ENCODE results near the gene PUS1.
A peak's percentile ranks its signal among the peaks of the same experiment; 100 is the strongest.

The PUS1 gene

GRCh38 chr12:131896080-131896810 is 32.8 kb upstream of the PUS1 start:
- ATAC-seq (replicated peaks): peak; percentile 64
- H3K4me1 Mint-ChIP-seq (ENCODE audit: low read depth in 2 of 2): peaks cover 13 to 18% of the 10 kb centered on the region in 2 donors

DNA sequence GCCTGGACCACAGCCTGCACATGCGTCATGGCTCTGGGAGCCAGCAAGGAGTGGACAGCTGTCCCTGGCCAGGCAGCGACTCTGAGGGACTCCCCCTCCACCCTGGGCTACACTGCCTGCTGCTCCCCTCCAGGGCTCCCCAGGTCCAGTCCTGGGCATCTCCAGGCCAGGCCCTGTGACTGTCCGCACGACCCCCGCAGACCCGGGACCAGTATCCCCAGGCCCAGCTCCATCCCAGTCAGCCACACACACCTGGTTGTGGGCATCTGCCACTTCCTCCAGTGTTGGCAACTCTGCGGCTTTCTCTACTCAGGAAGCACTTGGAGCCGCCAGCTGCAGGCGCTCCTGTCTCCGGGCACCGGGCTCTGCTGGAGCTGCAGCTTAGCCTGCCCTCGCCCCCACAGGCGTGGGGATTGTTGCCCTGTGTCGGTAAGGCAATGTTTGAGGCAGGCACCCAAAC is 32.2 kb upstream of the PUS1 start:
- H3K27ac Mint-ChIP-seq: peak overlapping the region; percentile 86 to 87
- peaks cover 14% of the 10 kb centered on the region for H3K36me3 Mint-ChIP-seq (ENCODE audit: insufficient read depth)
- peaks cover 13 to 24% of the 10 kb centered on the region in 2 donors for H3K4me1 Mint-ChIP-seq (ENCODE audit: low read depth in 2 of 2)
- H3K9me3 Mint-ChIP-seq: no peaks in the 10 kb centered on the region
- H3K27me3 Mint-ChIP-seq: no peaks in the 10 kb centered on the region
- DNase-seq (no peak), ATAC-seq (replicated peaks) (no peak)
- peak overlapping the region; percentile 86 to 87 for H3K4me3 Mint-ChIP-seq

More at GRCh38 chr12:131896080-131896810, 32.8 kb upstream of the PUS1 start:
- Mint-ChIP-seq H3K4me3 (peak overlapping the region; percentile 86 to 87), H3K27ac (peak overlapping the region; percentile 86 to 87), H3K9me3 (no peaks in the 10 kb centered on the region), H3K36me3 (ENCODE audit: insufficient read depth) (peaks cover 13% of the 10 kb centered on the region), H3K27me3 (no peaks in the 10 kb centered on the region)
- peak; percentile 40 to 51 (median 44) for DNase-seq

- no peaks in the 10 kb centered on the region for H3K9me3 Mint-ChIP-seq
- peak overlapping the region; percentile 86 to 87 for H3K4me3 Mint-ChIP-seq
- H3K4me1 Mint-ChIP-seq (ENCODE audit: low read depth in 2 of 2): peaks cover 16 to 28% of the 10 kb centered on the region in 2 donors
- H3K27ac Mint-ChIP-seq: no peak overlapping the region
- ATAC-seq (replicated peaks): no peak
- H3K36me3 Mint-ChIP-seq (ENCODE audit: insufficient read depth): peaks cover 11% of the 10 kb centered on the region
- H3K27me3 Mint-ChIP-seq: no peaks in the 10 kb centered on the region
- no peak for DNase-seq
Observed at GRCh38 chr12:131897276-131897675, 31.8 kb upstream of the PUS1 start.

DNA sequence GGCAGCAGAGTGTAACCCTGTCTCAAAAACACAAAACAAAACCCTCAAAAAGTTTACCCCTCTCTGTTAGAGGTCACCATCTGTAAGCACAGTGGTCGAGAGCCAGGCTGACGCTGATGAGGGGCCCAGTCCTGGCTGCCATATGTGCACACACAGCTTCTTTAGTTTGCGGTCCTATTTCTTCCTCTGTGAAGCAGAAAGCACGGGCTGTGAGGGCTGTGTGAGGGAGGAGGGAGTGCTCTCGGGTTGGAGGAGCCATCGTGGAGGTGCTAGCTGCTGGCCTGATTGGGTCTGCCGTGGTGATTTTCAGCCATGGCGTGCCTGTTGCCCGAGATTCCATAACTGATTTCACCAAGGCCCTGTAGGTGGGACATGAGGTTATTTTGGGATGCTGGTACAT is 31.2 kb upstream of the PUS1 start:
- Mint-ChIP-seq H3K27ac (no peak overlapping the region), H3K27me3 (no peaks in the 10 kb centered on the region), H3K4me1 (ENCODE audit: low read depth in 2 of 2) (peaks cover 21 to 28% of the 10 kb centered on the region in 2 donors), H3K9me3 (no peaks in the 10 kb centered on the region), H3K36me3 (ENCODE audit: insufficient read depth) (peaks cover 11% of the 10 kb centered on the region), H3K4me3 (peak overlapping the region in 1 of 2 donors; percentile 86)
- ATAC-seq (replicated peaks): no peak
- no peak for DNase-seq

GRCh38 chr12:131900397-131900796 is 28.7 kb upstream of the PUS1 start:
- Mint-ChIP-seq H3K4me1 (ENCODE audit: low read depth in 2 of 2) (peaks cover 29 to 32% of the 10 kb centered on the region in 2 donors), H3K36me3 (ENCODE audit: insufficient read depth) (peaks cover 14% of the 10 kb centered on the region), H3K4me3 (no peak overlapping the region), H3K27me3 (no peaks in the 10 kb centered on the region), H3K9me3 (no peaks in the 10 kb centered on the region), H3K27ac (peak overlapping the region in 1 of 2 donors; percentile 35)
- DNase-seq: no peak
- ATAC-seq (replicated peaks): no peak

GRCh38 chr12:131901431-131902331 is 27.4 kb upstream of the PUS1 start:
- no peak for DNase-seq
- Mint-ChIP-seq H3K27ac (no peak overlapping the region), H3K4me1 (ENCODE audit: low read depth in 2 of 2) (peaks cover 27 to 29% of the 10 kb centered on the region in 2 donors), H3K9me3 (no peaks in the 10 kb centered on the region), H3K4me3 (no peak overlapping the region), H3K36me3 (ENCODE audit: insufficient read depth) (peaks cover 17% of the 10 kb centered on the region), H3K27me3 (no peaks in the 10 kb centered on the region)
- ATAC-seq (replicated peaks): no peak

- H3K27ac Mint-ChIP-seq: no peak overlapping the region
- no peaks in the 10 kb centered on the region for H3K9me3 Mint-ChIP-seq
- peaks cover 23 to 29% of the 10 kb centered on the region in 2 donors for H3K4me1 Mint-ChIP-seq (ENCODE audit: low read depth in 2 of 2)
Observed at GRCh38 chr12:131902332-131903241, 26.5 kb upstream of the PUS1 start.

DNA sequence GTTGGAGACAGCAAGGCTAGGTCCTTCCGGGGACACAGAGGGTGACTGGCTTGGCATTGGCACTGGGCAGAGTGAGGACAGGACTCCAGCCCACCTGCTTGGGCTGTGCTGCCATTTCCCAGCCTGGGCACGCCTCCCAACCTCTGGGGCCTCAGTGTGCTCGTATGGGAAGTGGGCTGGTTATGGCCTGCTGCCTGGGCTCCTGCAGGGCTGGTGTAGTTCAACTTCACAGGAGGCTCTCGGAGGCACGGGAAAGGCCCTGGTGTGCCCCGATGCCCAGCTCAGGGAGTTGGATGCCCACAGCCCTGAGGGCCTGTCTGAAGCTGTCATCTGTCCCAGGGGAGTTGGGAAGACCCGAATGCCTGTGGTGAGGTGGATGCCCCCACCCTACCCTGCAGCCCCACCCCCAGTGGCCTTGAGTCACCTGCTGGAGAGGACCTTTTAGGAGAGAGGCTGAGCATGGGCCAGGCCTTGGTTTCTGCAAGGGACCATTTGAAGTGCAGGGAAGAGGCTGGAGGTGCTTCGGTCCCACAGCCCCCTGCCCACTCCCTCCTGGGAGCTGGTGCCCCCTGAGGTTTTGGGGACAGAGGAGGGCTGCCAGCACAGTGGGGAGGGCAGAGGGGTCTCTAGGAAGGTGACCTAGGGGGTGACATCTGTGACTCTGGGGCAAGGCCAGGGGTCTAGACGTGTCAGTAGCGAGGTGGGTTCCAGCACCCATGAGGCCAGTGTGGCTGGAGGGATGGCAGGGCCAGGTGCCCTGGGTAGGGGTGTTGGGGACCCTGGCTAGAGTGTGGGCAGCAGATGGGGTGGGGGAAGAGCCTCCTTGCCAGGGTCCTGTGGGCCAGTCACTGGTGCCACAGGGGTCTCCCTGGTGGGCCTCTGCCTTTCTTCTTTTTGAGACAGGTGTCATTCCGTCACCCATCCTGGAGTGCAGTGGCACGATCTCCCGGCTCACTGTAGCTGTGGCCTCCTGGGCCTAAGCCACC is 25.5 kb upstream of the PUS1 start:
- Mint-ChIP-seq H3K4me3 (no peak overlapping the region), H3K4me1 (ENCODE audit: low read depth in 2 of 2) (peaks cover 23 to 29% of the 10 kb centered on the region in 2 donors), H3K9me3 (no peaks in the 10 kb centered on the region), H3K36me3 (ENCODE audit: insufficient read depth) (peaks cover 11% of the 10 kb centered on the region), H3K27me3 (no peaks in the 10 kb centered on the region), H3K27ac (peak overlapping the region; percentile 38 to 88)
- ATAC-seq (replicated peaks): no peak
- no peak for DNase-seq

More at GRCh38 chr12:131902332-131903241, 26.5 kb upstream of the PUS1 start:
- peaks cover 13% of the 10 kb centered on the region for H3K36me3 Mint-ChIP-seq (ENCODE audit: insufficient read depth)
- H3K27me3 Mint-ChIP-seq: no peaks in the 10 kb centered on the region
- DNase-seq (no peak), ATAC-seq (replicated peaks) (no peak)
- H3K4me3 Mint-ChIP-seq: no peak overlapping the region

DNA sequence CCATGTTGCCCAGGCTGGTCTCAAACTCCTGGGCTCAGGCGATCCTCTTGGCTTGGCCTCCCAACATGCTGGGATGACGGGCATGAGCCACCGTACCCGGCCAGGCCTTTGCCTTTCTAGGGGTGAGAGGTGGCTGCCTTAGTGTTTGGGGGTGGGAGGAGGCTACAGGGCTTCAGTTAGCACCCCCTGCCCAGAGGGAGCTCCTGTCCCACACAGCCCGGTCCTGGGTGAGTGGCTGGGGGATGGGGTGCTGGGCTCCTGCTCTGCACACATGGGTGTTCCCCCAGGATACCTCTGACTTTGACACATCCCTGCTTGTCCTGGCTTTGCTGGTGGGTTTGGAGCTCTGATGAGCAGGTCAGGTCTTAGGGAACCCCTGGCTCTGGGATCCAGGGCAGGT is 24.7 kb upstream of the PUS1 start:
- Mint-ChIP-seq H3K27me3 (no peaks in the 10 kb centered on the region), H3K9me3 (no peaks in the 10 kb centered on the region)

GRCh38 chr12:131905081-131905629 is 23.9 kb upstream of the PUS1 start:
- H3K4me1 Mint-ChIP-seq (ENCODE audit: low read depth in 2 of 2): peaks cover 21 to 27% of the 10 kb centered on the region in 2 donors
- H3K27me3 Mint-ChIP-seq: no peaks in the 10 kb centered on the region
- ATAC-seq (replicated peaks): no peak
- H3K36me3 Mint-ChIP-seq (ENCODE audit: insufficient read depth): peaks cover 20% of the 10 kb centered on the region
- H3K27ac Mint-ChIP-seq: peak overlapping the region in 1 of 2 donors; percentile 88
- DNase-seq: no peak
- H3K4me3 Mint-ChIP-seq: no peak overlapping the region
- H3K9me3 Mint-ChIP-seq: no peaks in the 10 kb centered on the region

More for the DNA sequence above, 24.7 kb upstream of the PUS1 start:
- Mint-ChIP-seq H3K4me3 (no peak overlapping the region), H3K27ac (peak overlapping the region in 1 of 2 donors; percentile 88), H3K4me1 (ENCODE audit: low read depth in 2 of 2) (peaks cover 23 to 29% of the 10 kb centered on the region in 2 donors), H3K36me3 (ENCODE audit: insufficient read depth) (peaks cover 15% of the 10 kb centered on the region)
- DNase-seq: no peak
- ATAC-seq (replicated peaks): no peak

DNA sequence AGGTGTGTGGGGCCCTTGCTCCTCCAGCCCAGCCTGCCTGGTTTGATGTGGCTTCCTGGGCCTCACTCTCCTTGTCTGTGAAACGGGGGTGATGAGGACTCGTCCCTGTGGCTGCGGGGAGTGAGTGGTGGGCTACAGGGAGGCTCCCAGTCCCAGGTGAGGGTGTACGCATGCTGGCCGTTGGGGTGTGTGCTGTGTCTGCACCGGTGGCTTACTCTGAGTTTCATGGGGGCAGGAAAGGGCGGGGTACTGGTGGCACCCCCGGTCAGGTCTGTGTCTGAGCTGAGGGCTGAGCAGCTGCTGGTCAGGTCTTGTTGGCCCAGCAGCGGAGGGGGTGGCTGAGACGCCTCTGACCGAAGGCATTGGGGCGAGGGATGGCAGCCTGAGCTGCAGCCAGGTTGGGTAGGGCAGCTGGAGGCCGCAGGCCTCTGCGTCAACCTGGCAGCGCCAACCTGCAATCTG is 23.4 kb upstream of the PUS1 start:
- H3K4me3 Mint-ChIP-seq: no peak overlapping the region
- no peaks in the 10 kb centered on the region for H3K9me3 Mint-ChIP-seq
- peaks cover 26% of the 10 kb centered on the region for H3K36me3 Mint-ChIP-seq (ENCODE audit: insufficient read depth)
- DNase-seq (no peak), ATAC-seq (replicated peaks) (no peak)
- no peaks in the 10 kb centered on the region for H3K27me3 Mint-ChIP-seq
- H3K4me1 Mint-ChIP-seq (ENCODE audit: low read depth in 2 of 2): peaks cover 19 to 23% of the 10 kb centered on the region in 2 donors
- peak overlapping the region in 1 of 2 donors; percentile 88 for H3K27ac Mint-ChIP-seq

Data from effector memory CD8-positive, alpha-beta T cell (primary cell).